Mesenchymal stem cell (in vitro differentiated cells and primary cell): ENCODE results near the gene MAP2K5.

Source experiments
- DNase-seq: peaks from one replicate; pipeline ENCODE4 v3.0.0-alpha.2; 2013
- H2AFZ ChIP-seq: one replicate; pipeline ENCODE4 v1.6.1; 2013; ENCODE audit warnings: low read depth, mild to moderate bottlenecking, control low read depth, inconsistent platforms, low read length, moderate library complexity
- H2AK5ac ChIP-seq: 2 replicates; pipeline ENCODE4 v1.6.1; 2013; ENCODE audit warnings: low read length, moderate library complexity, mild to moderate bottlenecking, inconsistent platforms; ENCODE audit not compliant: severe bottlenecking
- H2BK120ac ChIP-seq: one replicate; pipeline ENCODE4 v1.6.1; 2013; ENCODE audit warnings: low read depth, mild to moderate bottlenecking, inconsistent platforms, low read length, moderate library complexity
- H2BK12ac ChIP-seq, 2 experiments: one replicate each; pipeline ENCODE4 v1.6.1; 2013; ENCODE audit warnings: inconsistent platforms in 2 of 2, low read length in 2 of 2, mild to moderate bottlenecking in 2 of 2, moderate library complexity in 2 of 2, control low read depth in 1 of 2
- H2BK15ac ChIP-seq: one replicate; pipeline ENCODE4 v1.6.1; 2013; ENCODE audit warnings: mild to moderate bottlenecking, low read depth, inconsistent platforms; ENCODE audit not compliant: poor library complexity, severe bottlenecking
- H2BK5ac ChIP-seq: 2 replicates; pipeline ENCODE4 v1.6.1; 2013; ENCODE audit warnings: low read depth, mild to moderate bottlenecking, low read length, control low read depth, inconsistent platforms; ENCODE audit not compliant: poor library complexity, severe bottlenecking
- H3K14ac ChIP-seq, 2 experiments: one replicate each; pipeline ENCODE4 v1.6.1; 2013; ENCODE audit warnings: inconsistent platforms in 2 of 2, low read length in 2 of 2, control low read depth in 1 of 2, mild to moderate bottlenecking in 1 of 2, moderate library complexity in 1 of 2
- H3K18ac ChIP-seq, 2 experiments: one replicate each; pipeline ENCODE4 v1.6.1; 2013; ENCODE audit warnings: inconsistent platforms in 2 of 2, low read length in 2 of 2, control low read depth in 1 of 2, low read depth in 1 of 2, mild to moderate bottlenecking in 1 of 2
- H3K23ac ChIP-seq, 2 experiments: one replicate each; pipeline ENCODE4 v1.6.1; 2013; ENCODE audit warnings: inconsistent platforms in 2 of 2, low read length in 2 of 2, mild to moderate bottlenecking in 2 of 2, moderate library complexity in 2 of 2, control low read depth in 1 of 2
- H3K27ac ChIP-seq: 2 replicates; pipeline ENCODE4 v1.5.1; 2013; ENCODE audit warnings: mild to moderate bottlenecking, moderate library complexity, low read length, control low read depth, inconsistent platforms; ENCODE audit not compliant: poor library complexity, severe bottlenecking
- H3K27me3 ChIP-seq, 2 experiments: 2 replicates each; pipeline versions ENCODE4 v1.6.1 to v1.7.0; 2013; ENCODE audit warnings: low read length in 2 of 2, mild to moderate bottlenecking in 2 of 2, moderate library complexity in 2 of 2, control low read depth in 1 of 2, inconsistent platforms in 1 of 2; ENCODE audit not compliant: control insufficient read depth in 1 of 2, insufficient read depth in 1 of 2
- H3K36me3 ChIP-seq, 2 experiments: 2 replicates each; pipeline versions ENCODE4 v1.6.1 to v1.7.0; 2013; ENCODE audit warnings: low read length in 2 of 2, control low read depth in 1 of 2, inconsistent platforms in 1 of 2, low read depth in 1 of 2, mild to moderate bottlenecking in 1 of 2; ENCODE audit not compliant: insufficient read depth in 2 of 2, control insufficient read depth in 1 of 2
- H3K4ac ChIP-seq, 2 experiments: one replicate each; pipeline ENCODE4 v1.6.1; 2013; ENCODE audit warnings: inconsistent platforms in 2 of 2, low read length in 2 of 2, mild to moderate bottlenecking in 2 of 2, moderate library complexity in 2 of 2, control low read depth in 1 of 2, low read depth in 1 of 2
- H3K4me1 ChIP-seq: 2 replicates; pipeline ENCODE4 v1.6.1; 2013; ENCODE audit warnings: low read depth, low read length, control low read depth; ENCODE audit not compliant: control insufficient read depth, insufficient read depth
- H3K4me2 ChIP-seq: 2 replicates; pipeline ENCODE4 v1.6.1; 2013; ENCODE audit warnings: low read length, mild to moderate bottlenecking, inconsistent platforms; ENCODE audit not compliant: poor library complexity, severe bottlenecking
- H3K4me3 ChIP-seq, 2 experiments: 2 replicates each; pipeline versions ENCODE4 v1.5.1 to v1.7.0; 2013; ENCODE audit warnings: low read length in 2 of 2, mild to moderate bottlenecking in 2 of 2, control low read depth in 1 of 2, low read depth in 1 of 2; ENCODE audit not compliant: insufficient read depth in 1 of 2
- H3K79me1 ChIP-seq: replicated peaks from 2 replicates; pipeline ENCODE4 v1.6.1; 2013; ENCODE audit warnings: mild to moderate bottlenecking, control low read depth, low read length, inconsistent platforms; ENCODE audit not compliant: poor library complexity, severe bottlenecking
- H3K9ac ChIP-seq: 2 replicates; pipeline ENCODE4 v1.7.0; 2013; ENCODE audit warnings: mild to moderate bottlenecking, low read length, moderate library complexity
- H3K9me3 ChIP-seq: 2 replicates; pipeline ENCODE4 v1.7.0; 2013; ENCODE audit warnings: mild to moderate bottlenecking, low read length; ENCODE audit not compliant: control insufficient read depth
- H4K8ac ChIP-seq: one replicate; pipeline ENCODE4 v1.6.1; 2013; ENCODE audit warnings: inconsistent platforms, mild to moderate bottlenecking, low read length, moderate library complexity
- H4K91ac ChIP-seq: one replicate; pipeline ENCODE4 v1.6.1; 2013; ENCODE audit warnings: mild to moderate bottlenecking, low read length, inconsistent platforms
- WGBS: methylation state at CpG from one replicate; pipeline ENCODE4 v1.1.7; 2013; ENCODE audit warnings: mixed read lengths; 5-methylcytosine and 5-hydroxymethylcytosine counted together

Gene MAP2K5

GRCh38 chr15:67769497-67770357, 227.2 kb downstream of the MAP2K5 start:
- 64% methylated on average over 10 of the region's 13 CpGs for WGBS

DNA sequence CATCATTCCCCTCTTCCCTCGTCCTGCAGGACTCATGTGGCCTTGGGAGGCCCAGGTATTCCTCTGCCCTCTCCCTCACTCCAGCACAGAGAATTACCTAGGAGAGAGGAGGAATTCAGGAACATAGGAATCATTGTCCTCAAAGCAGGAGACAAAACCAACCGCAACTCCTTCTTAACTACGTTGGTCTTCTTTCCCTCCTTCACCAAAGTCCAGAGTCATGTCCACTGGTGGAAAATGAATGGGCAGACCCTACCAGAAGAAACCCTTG, 227.8 kb downstream of the MAP2K5 start:
- Histone ChIP-seq H3K9me3 (no peaks in the 10 kb centered on the region), H3K9ac (no peak overlapping the region), H3K27ac (no peak overlapping the region), H4K91ac (no peak overlapping the region), H3K4me2 (no peak overlapping the region), H3K27me3 (no peaks in the 10 kb centered on the region), H3K18ac (no peak overlapping the region), H2BK15ac (no peak overlapping the region), H2AFZ (no peak overlapping the region), H3K23ac (no peak overlapping the region), H3K4ac (no peak overlapping the region), H3K14ac (no peak overlapping the region), H2BK120ac (no peak overlapping the region), H3K4me1 (peaks cover 2% of the 10 kb centered on the region), H3K4me3 (no peak overlapping the region), H3K36me3 (peaks cover 0 to 4% of the 10 kb centered on the region in 2 experiments), H2BK5ac (no peak overlapping the region), H2AK5ac (no peak overlapping the region), H4K8ac (peak overlapping the region; percentile 23), H2BK12ac (peak overlapping the region in 1 of 2 experiments; percentile 2), H3K79me1 (no peaks in the 10 kb centered on the region)
- no peak for DNase-seq
- 71% methylated on average over 2 of the region's 3 CpGs for WGBS

More at GRCh38 chr15:67769497-67770357, 227.2 kb downstream of the MAP2K5 start:
- Histone ChIP-seq H3K36me3 (peaks cover 0 to 4% of the 10 kb centered on the region in 2 experiments), H3K4ac (no peak overlapping the region), H2AFZ (no peak overlapping the region), H3K27me3 (no peaks in the 10 kb centered on the region), H3K4me3 (no peak overlapping the region), H3K23ac (peak overlapping the region in 1 of 2 experiments; percentile 79), H3K79me1 (no peaks in the 10 kb centered on the region), H4K8ac (no peak overlapping the region), H2BK15ac (no peak overlapping the region), H2BK12ac (no peak overlapping the region), H3K27ac (no peak overlapping the region), H2BK120ac (no peak overlapping the region), H2AK5ac (no peak overlapping the region), H3K9ac (no peak overlapping the region), H3K4me1 (peaks cover 2% of the 10 kb centered on the region), H3K18ac (no peak overlapping the region), H2BK5ac (no peak overlapping the region), H3K14ac (no peak overlapping the region), H3K4me2 (no peak overlapping the region), H3K9me3 (no peaks in the 10 kb centered on the region), H4K91ac (no peak overlapping the region)
- DNase-seq, result peak; percentile 27

GRCh38 chr15:67771189-67771800, 228.8 kb downstream of the MAP2K5 start:
- H3K23ac ChIP-seq, result no peak overlapping the region
- no peak overlapping the region for H3K9ac ChIP-seq
- H3K18ac ChIP-seq, result no peak overlapping the region
- H2BK5ac ChIP-seq, result no peak overlapping the region
- no peak overlapping the region for H3K4me2 ChIP-seq
- no peak overlapping the region for H3K4me3 ChIP-seq
- no peak overlapping the region for H2AK5ac ChIP-seq
- H2BK120ac ChIP-seq, result no peak overlapping the region
- H3K27ac ChIP-seq, result no peak overlapping the region
- H3K27me3 ChIP-seq, result no peaks in the 10 kb centered on the region
- no peak overlapping the region for H4K8ac ChIP-seq
- H3K79me1 ChIP-seq, result no peaks in the 10 kb centered on the region
- no peak overlapping the region for H2BK15ac ChIP-seq
- no peak for DNase-seq
- peaks cover 7% of the 10 kb centered on the region for H3K4me1 ChIP-seq
- no peak overlapping the region for H4K91ac ChIP-seq
- no peak overlapping the region for H3K14ac ChIP-seq
- peaks cover 0 to 4% of the 10 kb centered on the region in 2 experiments for H3K36me3 ChIP-seq
- no peak overlapping the region for H3K4ac ChIP-seq
- no peak overlapping the region for H2BK12ac ChIP-seq
- no peaks in the 10 kb centered on the region for H3K9me3 ChIP-seq
- no peak overlapping the region for H2AFZ ChIP-seq
- 61% methylated on average over 5 of the region's 7 CpGs for WGBS

DNA sequence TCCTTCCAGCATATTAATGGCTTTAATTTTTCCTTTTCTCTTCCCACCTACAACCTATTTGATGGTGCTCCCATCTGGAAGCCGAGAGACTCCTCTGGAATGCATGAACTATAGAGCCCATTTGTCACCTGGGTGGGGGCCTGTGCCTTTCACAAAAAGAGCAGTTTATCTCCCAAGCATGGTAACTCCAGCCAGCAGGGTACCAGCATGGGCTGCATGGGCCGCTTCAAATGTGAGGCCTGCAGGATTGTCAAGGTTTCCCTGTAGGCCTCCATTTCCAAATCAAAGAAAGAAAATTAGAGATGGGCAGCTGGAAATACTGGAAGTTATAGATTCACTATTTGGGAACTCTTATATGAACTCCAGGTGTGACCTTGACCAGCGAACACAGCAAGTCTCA, 232.1 kb downstream of the MAP2K5 start:
- H2AK5ac ChIP-seq, result no peak overlapping the region
- H3K27me3 ChIP-seq, result no peaks in the 10 kb centered on the region
- no peak overlapping the region for H4K8ac ChIP-seq
- H2BK12ac ChIP-seq, result no peak overlapping the region
- H3K18ac ChIP-seq, result no peak overlapping the region
- H3K4me2 ChIP-seq, result no peak overlapping the region
- H2BK15ac ChIP-seq, result no peak overlapping the region
- H3K79me1 ChIP-seq, result no peaks in the 10 kb centered on the region
- no peak overlapping the region for H3K14ac ChIP-seq
- H4K91ac ChIP-seq, result no peak overlapping the region
- no peak overlapping the region for H3K9ac ChIP-seq
- WGBS, result 82% methylated on average over 3 of the region's 3 CpGs
- no peak for DNase-seq
- no peaks in the 10 kb centered on the region for H3K9me3 ChIP-seq
- H3K4ac ChIP-seq, result no peak overlapping the region
- no peak overlapping the region for H2BK120ac ChIP-seq
- no peak overlapping the region for H2BK5ac ChIP-seq
- peaks cover 9% of the 10 kb centered on the region for H3K4me1 ChIP-seq
- H3K27ac ChIP-seq, result no peak overlapping the region
- no peak overlapping the region for H3K4me3 ChIP-seq
- H3K23ac ChIP-seq, result no peak overlapping the region
- no peak overlapping the region for H2AFZ ChIP-seq
- peaks cover 0 to under 1% of the 10 kb centered on the region in 2 experiments for H3K36me3 ChIP-seq
